Heart left ventricle (tissue), 16 donors: ENCODE measurements around the gene NAGS. TPM values are rescaled to one million over a fixed set of nuclear protein-coding genes. Genes with fewer than 3 reads are reported as not detected.
"Not testable (repeated sequence)": the region's sequence is repeated elsewhere in the genome, so short reads cannot be mapped to it uniquely, and the experiment has no call there.

Experiments
- ATAC-seq, 4 donors: fragments of 200-7000 bp; cut with Tn5 transposase; one replicate each; pipeline ENCODE4 v1.9.1; 2020 to 2022; ENCODE audit warnings: moderate library complexity in 4 of 4, mild to moderate bottlenecking in 3 of 4, moderate number of reproducible peaks in 1 of 4
- DNase-seq, 5 donors: peaks; one replicate each; pipeline ENCODE4 v3.0.0-alpha.2; 2020
- H3K27ac ChIP-seq, 12 donors: fragments of 200-600 bp; sonication (generic) in 4 of 12; one replicate each; pipeline versions ENCODE4 v1.5.0 to v1.8.0; 2016 to 2022; ENCODE audit warnings: mild to moderate bottlenecking in 2 of 12
- H3K27me3 ChIP-seq, 9 donors: fragments of 200-600 bp; sonication (generic) in 2 of 9; one replicate each; pipeline versions ENCODE4 v1.5.1 to v1.8.0; 2016 to 2022; ENCODE audit warnings: mild to moderate bottlenecking in 3 of 9
- H3K36me3 ChIP-seq, 9 donors: fragments of 200-600 bp; sonication (generic) in 2 of 9; one replicate each; pipeline versions ENCODE4 v1.5.0 to v1.8.0; 2018 to 2022; ENCODE audit warnings: mild to moderate bottlenecking in 2 of 9
- H3K4me1 ChIP-seq, 12 donors: fragments of 200-600 bp; sonication (generic) in 4 of 12; one replicate each; pipeline versions ENCODE4 v1.5.0 to v1.8.0; 2016 to 2022; ENCODE audit warnings: mild to moderate bottlenecking in 3 of 12
- H3K4me3 ChIP-seq, 12 donors: fragments of 200-600 bp; sonication (generic) in 4 of 12; one replicate each; pipeline versions ENCODE4 v1.5.0 to v1.8.0; 2017 to 2022; ENCODE audit warnings: mild to moderate bottlenecking in 9 of 12, moderate library complexity in 4 of 12
- H3K9me3 ChIP-seq, 12 donors: fragments of 200-600 bp; sonication (generic) in 4 of 12; one replicate each; pipeline versions ENCODE4 v1.5.0 to v1.8.0; 2016 to 2022; ENCODE audit warnings: mild to moderate bottlenecking in 1 of 12
- POLR2A ChIP-seq, 2 donors: fragments of 450-650 bp; IDR thresholded peaks; one replicate each; pipeline ENCODE4 v1.6.1; 2017; ENCODE audit warnings: antibody characterized with exemption in 2 of 2, mild to moderate bottlenecking in 2 of 2, moderate library complexity in 2 of 2
- WGBS, 4 donors: extraction: QIAGEN DNeasy Blood & Tissue Kit in 2 of 4; methylation state at CpG; one replicate each; pipeline versions ENCODE4 v1.1.5 to v1.1.7; 2013 to 2018; 5-methylcytosine and 5-hydroxymethylcytosine counted together
- intact Hi-C, 10 donors: fragments of 100-400 bp; cut with DNase I; formaldehyde crosslinking; loops; one replicate each; pipeline versions ENCODE4 v1.11.1 to v1.14.2; 2022
- polyA plus RNA-seq, 2 donors: library from polyadenylated mRNA; stranded (reverse); fragments of 200-250 nt; gene quantifications; one replicate each; pipeline ENCODE4 v1.2.3, GENCODE V29; 2013
- total RNA-seq, 9 donors: library from RNA; depleted of rRNA in 2 of 9; stranded (reverse); fragments of >200 nt in 2 of 9; fragmentation: NEBNext Ultra II Directional in 3 of 9; extraction: Animal tissue kit (Norgen Biotek cat#: 25700) in 3 of 9; gene quantifications; one replicate each; pipeline versions ENCODE4 v1.1.0 to v1.2.4, GENCODE V29; 2016 to 2023
- TF ChIP-seq, protein P1 (sequence below), 12 donors: fragments of 200-600 bp; sonication (generic) in 4 of 12; IDR thresholded peaks; one replicate each; pipeline versions ENCODE4 v1.5.0 to v1.8.0; 2018 to 2022; ENCODE audit warnings: antibody characterized with exemption in 12 of 12, mild to moderate bottlenecking in 5 of 12
- donor health status: ischemic (EF 13 %, LVEDD 7.1; RV severe dilation, severe dysfunction).
- donor health status: healthy with polysubstance abuse.
- donor health status: DM: no; HTN: yes; CAD: no.
- donor health status: DM: no; HTN: no; CAD: no.
- donor health status: ischemic (EF 25% LVEDD 6.9; RV normal size, moderate dysfunction).
- donor health status: ischemic (EF 25% LVEDD 5.7; RV mildly dilated, moderate dysfunction).
- donor health status: healthy.
- donor health status: DM: yes; HTN: yes; CAD: no.
- donor health status: ischemic (EF 35%, LVEDD 5.7; RV mildly dilated, moderate dysfunction).
- donor health status: nonischemic (EF 11% LVEDD 7.7; RV severe dilation, severe dysfunction).
- donor health status: DM: yes; HTN: yes; CAD: no.
- donor health status: PGD.
- donor health status: ischemic (EF 29% LVEDD 5.4; RV normal size, mild dysfunction).
- donor health status: nonischemic (EF 23%, LVEDD 6.1; RV moderate dilation, normal function).

The NAGS gene
- total and polyA plus RNA-seq, 11 donors, result 0.20 to 1.2 (median 0.57) TPM

DNA sequence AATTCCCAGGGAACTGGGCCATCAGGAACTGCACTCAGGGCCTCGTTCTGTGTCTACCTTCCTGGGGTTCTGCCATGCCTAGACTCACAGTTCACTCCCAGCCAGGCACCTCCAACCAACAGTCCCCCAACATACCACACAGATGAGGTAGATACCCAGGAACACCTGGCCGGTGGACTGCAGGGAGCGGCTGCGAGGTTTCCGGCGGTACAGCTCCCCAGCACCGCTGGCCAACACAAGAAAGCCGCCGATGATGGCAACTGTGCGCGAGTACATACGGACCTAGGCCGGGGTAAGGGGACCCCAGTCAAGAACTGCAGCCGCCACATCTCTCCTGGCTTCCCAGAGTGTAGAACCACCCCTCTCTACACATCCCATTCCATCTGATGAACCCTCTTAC, 8.5 kb downstream of the NAGS start:
- 86 to 94% (median 92%) methylated on average over 13 to 14 of the region's 14 CpGs for WGBS, 4 donors
- TF ChIP-seq, protein P1, sequence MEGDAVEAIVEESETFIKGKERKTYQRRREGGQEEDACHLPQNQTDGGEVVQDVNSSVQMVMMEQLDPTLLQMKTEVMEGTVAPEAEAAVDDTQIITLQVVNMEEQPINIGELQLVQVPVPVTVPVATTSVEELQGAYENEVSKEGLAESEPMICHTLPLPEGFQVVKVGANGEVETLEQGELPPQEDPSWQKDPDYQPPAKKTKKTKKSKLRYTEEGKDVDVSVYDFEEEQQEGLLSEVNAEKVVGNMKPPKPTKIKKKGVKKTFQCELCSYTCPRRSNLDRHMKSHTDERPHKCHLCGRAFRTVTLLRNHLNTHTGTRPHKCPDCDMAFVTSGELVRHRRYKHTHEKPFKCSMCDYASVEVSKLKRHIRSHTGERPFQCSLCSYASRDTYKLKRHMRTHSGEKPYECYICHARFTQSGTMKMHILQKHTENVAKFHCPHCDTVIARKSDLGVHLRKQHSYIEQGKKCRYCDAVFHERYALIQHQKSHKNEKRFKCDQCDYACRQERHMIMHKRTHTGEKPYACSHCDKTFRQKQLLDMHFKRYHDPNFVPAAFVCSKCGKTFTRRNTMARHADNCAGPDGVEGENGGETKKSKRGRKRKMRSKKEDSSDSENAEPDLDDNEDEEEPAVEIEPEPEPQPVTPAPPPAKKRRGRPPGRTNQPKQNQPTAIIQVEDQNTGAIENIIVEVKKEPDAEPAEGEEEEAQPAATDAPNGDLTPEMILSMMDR (IDR thresholded peaks at IDR 0.05), result no peak
- no peak for TF ChIP-seq POLR2A (IDR thresholded peaks at IDR 0.05)
- intact Hi-C loops, result loop anchor here in 3 of 10 donors (5.0 to 10.0 kb wide), 2 partner anchors 99 to 102 kb away; no protein-coding TSS in a partner anchor
- Histone ChIP-seq H3K9me3 (no peaks in the 10 kb centered on the region), H3K27me3 (no peaks in the 10 kb centered on the region), H3K4me1 (peaks cover 2 to 50% (median 20%) of the 10 kb centered on the region in 12 donors), H3K27ac (peak overlapping the region in 1 of 12 donors; percentile 16), H3K4me3 (no peak overlapping the region), H3K36me3 (peaks cover 0 to 16% (median 5%) of the 10 kb centered on the region in 9 donors)
- DNase-seq, result no peak
- ATAC-seq, result no peak

- ATAC-seq, result peak in 3 of 4 donors; percentile 3 to 19 (median 3)
Observed at GRCh38 chr17:44014133-44014436, 9.7 kb downstream of the NAGS start.

GRCh38 chr17:44014437-44015172, 10.2 kb downstream of the NAGS start, which contains the start of gene TMEM101:
Gene TMEM101, minus strand, starts transcription at chr17:44014963. Its CDS starts 11 bp downstream, at chr17:44014952.
- TF ChIP-seq, protein P1 (IDR thresholded peaks at IDR 0.05), result peak in 1 of 12 donors; percentile 8
- peak in 1 of 2 donors; percentile 49 for TF ChIP-seq POLR2A (IDR thresholded peaks at IDR 0.05)
- H3K27me3 ChIP-seq, result no peaks in the 10 kb centered on the region
- peak within 1 kb of the TSS in 11 of 12 donors; percentile 63 to 85 (median 79) for H3K27ac ChIP-seq
- WGBS, 4 donors, result 0 to 1% (median 1%) methylated on average over 27 to 43 of the region's 43 CpGs
- peaks cover 2 to 42% (median 15%) of the 10 kb centered on the region in 12 donors for H3K4me1 ChIP-seq
- H3K4me3 ChIP-seq, result peak within 1 kb of the TSS; percentile 68 to 97 (median 84)
- H3K36me3 ChIP-seq, result peaks cover 0 to 14% (median 3%) of the 10 kb centered on the region in 9 donors
- no peaks in the 10 kb centered on the region for H3K9me3 ChIP-seq
- peak; percentile 93 to 96 (median 94) for ATAC-seq
- DNase-seq, result peak; percentile 91 to 94 (median 93)
- intact Hi-C loops, result loop anchor here in 4 of 10 donors (1.0 to 10.0 kb wide), 3 partner anchors 13 to 100 kb away; no protein-coding TSS in a partner anchor

More at GRCh38 chr17:44014133-44014436, 9.7 kb downstream of the NAGS start:
- H3K9me3 ChIP-seq, result no peaks in the 10 kb centered on the region
- H3K4me3 ChIP-seq, result peak overlapping the region; percentile 68 to 97 (median 84)
- no peak for DNase-seq
- intact Hi-C loops, result loop anchor here in 3 of 10 donors (5.0 to 10.0 kb wide), 2 partner anchors 98 to 101 kb away; no protein-coding TSS in a partner anchor
- peak overlapping the region in 10 of 12 donors; percentile 63 to 85 (median 80) for H3K27ac ChIP-seq
- H3K36me3 ChIP-seq, result peaks cover 0 to 16% (median 4%) of the 10 kb centered on the region in 9 donors
- WGBS, 4 donors, result 12 to 41% (median 14%) methylated on average over 4 to 12 of the region's 12 CpGs
- TF ChIP-seq POLR2A (IDR thresholded peaks at IDR 0.05), result no peak
- TF ChIP-seq, protein P1 (IDR thresholded peaks at IDR 0.05), result no peak
- no peaks in the 10 kb centered on the region for H3K27me3 ChIP-seq
- peaks cover 2 to 42% (median 15%) of the 10 kb centered on the region in 12 donors for H3K4me1 ChIP-seq

DNA sequence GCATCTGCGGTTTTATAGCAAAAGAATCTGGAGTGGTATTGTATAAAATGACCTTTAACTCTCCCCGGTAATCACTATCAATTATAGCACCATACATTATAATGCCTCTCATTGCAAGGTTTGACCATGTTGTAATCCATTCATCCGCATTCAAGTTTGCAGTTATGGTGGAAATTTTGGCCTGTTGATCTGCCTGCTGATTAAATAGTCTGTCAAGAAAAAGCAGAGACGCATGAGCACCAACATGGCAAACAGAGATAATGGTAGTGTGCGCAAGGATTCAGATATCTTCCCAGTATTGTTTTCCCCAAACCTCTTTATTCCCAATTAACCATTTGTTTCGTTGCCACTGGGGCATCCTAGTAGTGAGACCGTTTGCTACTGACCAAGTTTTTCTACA, 16.8 kb downstream of the NAGS start:
- H3K36me3 ChIP-seq, result peaks cover 0 to 34% (median 21%) of the 10 kb centered on the region in 9 donors
- H3K27ac ChIP-seq, intact Hi-C loops, H3K9me3 ChIP-seq, DNase-seq, H3K4me1 ChIP-seq, H3K4me3 ChIP-seq, ATAC-seq, H3K27me3 ChIP-seq: not testable (repeated sequence)
- 92 to 98% (median 94%) methylated on average over 7 of the region's 7 CpGs for WGBS, 4 donors
